PFSK-1 (cell line): ENCODE measurements around the gene SLC39A11.

Source experiments
- POLR2AphosphoS5 ChIP-seq: IDR thresholded peaks from 2 replicates; pipeline ENCODE4 v1.6.1; 2012; ENCODE audit warnings: low read depth, mild to moderate bottlenecking, control low read depth, low read length, moderate library complexity
- REST ChIP-seq, 2 experiments: IDR thresholded peaks; 2 replicates each; pipeline versions ENCODE4 v1.6.1 to v1.8.0; 2011 to 2012; ENCODE audit warnings: low read depth in 2 of 2, low read length in 2 of 2, control low read depth in 1 of 2, inconsistent platforms in 1 of 2, mild to moderate bottlenecking in 1 of 2, moderate library complexity in 1 of 2; ENCODE audit not compliant: insufficient read depth in 1 of 2
- SIN3A ChIP-seq: IDR thresholded peaks from 2 replicates; pipeline ENCODE4 v1.6.1; 2012; ENCODE audit warnings: mild to moderate bottlenecking, low read length, moderate library complexity, borderline replicate concordance; ENCODE audit not compliant: insufficient read depth
- TAF1 ChIP-seq: IDR thresholded peaks from 2 replicates; pipeline ENCODE4 v1.6.1; 2012; ENCODE audit warnings: low read length, control low read depth, borderline replicate concordance; ENCODE audit not compliant: insufficient read depth

- TF ChIP-seq REST (IDR thresholded peaks at IDR 0.05; ENCODE audit: insufficient read depth in 1 of 2, low read depth in 2 of 2, low read length in 2 of 2) (no peak), SIN3A (no peak), POLR2AphosphoS5 (no peak), TAF1 (no peak)
These were observed 2.9 kb downstream of the SLC39A11 start for GRCh38 chr17:73089322-73090317.
